Liver (tissue), 3 donors: ENCODE results near the gene LGR5.

Source experiments
- EGR1 ChIP-seq, 2 donors: IDR thresholded peaks; 2 replicates each; pipeline ENCODE4 v1.6.1; 2016 to 2018; ENCODE audit warnings: antibody characterized with exemption in 2 of 2, low read depth in 2 of 2
- MAX ChIP-seq: IDR thresholded peaks from 2 replicates; pipeline ENCODE4 v1.6.1; 2016; ENCODE audit warnings: antibody characterized with exemption
- TF ChIP-seq, protein P1 (sequence below): fragments of 150-350 bp; IDR thresholded peaks from 2 replicates; pipeline ENCODE4 v1.5.1; 2017; ENCODE audit warnings: improper control_type of control experiment, low read depth, low read length; ENCODE audit not compliant: missing input control
- donor health status: healthy.
- donor health status: healthy.

DNA sequence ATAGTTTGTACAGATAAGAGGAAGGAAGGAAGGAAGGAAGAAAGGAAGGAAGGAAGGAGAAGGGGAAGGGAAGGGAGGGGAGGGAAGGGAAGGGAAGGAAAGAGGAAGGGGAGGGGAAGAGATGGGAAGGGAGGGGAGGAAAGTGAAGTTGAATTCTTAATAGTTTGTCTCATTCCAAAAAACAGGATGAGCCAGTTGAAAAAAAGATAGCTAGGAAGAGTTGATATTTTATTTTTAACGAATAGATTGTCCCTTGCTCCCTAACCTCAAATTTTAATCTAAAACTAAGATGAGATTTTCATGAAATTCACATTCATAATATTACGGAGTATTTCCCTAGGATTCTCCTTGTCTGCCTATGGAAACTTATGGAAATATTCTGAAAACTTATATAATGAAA lies 143.3 kb downstream of the LGR5 start:
- TF ChIP-seq MAX (no peak), EGR1 (IDR thresholded peaks at IDR 0.05; ENCODE audit: low read depth in 2 of 2) (no peak)
- TF ChIP-seq, protein P1, sequence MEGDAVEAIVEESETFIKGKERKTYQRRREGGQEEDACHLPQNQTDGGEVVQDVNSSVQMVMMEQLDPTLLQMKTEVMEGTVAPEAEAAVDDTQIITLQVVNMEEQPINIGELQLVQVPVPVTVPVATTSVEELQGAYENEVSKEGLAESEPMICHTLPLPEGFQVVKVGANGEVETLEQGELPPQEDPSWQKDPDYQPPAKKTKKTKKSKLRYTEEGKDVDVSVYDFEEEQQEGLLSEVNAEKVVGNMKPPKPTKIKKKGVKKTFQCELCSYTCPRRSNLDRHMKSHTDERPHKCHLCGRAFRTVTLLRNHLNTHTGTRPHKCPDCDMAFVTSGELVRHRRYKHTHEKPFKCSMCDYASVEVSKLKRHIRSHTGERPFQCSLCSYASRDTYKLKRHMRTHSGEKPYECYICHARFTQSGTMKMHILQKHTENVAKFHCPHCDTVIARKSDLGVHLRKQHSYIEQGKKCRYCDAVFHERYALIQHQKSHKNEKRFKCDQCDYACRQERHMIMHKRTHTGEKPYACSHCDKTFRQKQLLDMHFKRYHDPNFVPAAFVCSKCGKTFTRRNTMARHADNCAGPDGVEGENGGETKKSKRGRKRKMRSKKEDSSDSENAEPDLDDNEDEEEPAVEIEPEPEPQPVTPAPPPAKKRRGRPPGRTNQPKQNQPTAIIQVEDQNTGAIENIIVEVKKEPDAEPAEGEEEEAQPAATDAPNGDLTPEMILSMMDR = no peak
